ENCODE results near the gene PACSIN1. TPM values are rescaled to one million over a fixed set of nuclear protein-coding genes. Genes with fewer than 3 reads are reported as not detected.
A peak's percentile ranks its signal among the peaks of the same experiment; 100 is the strongest.

PACSIN1 gene, protein sequence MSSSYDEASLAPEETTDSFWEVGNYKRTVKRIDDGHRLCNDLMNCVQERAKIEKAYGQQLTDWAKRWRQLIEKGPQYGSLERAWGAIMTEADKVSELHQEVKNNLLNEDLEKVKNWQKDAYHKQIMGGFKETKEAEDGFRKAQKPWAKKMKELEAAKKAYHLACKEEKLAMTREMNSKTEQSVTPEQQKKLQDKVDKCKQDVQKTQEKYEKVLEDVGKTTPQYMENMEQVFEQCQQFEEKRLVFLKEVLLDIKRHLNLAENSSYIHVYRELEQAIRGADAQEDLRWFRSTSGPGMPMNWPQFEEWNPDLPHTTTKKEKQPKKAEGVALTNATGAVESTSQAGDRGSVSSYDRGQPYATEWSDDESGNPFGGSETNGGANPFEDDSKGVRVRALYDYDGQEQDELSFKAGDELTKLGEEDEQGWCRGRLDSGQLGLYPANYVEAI
- total RNA-seq (1 to 10 TPM in 4 of 5 donors, under 1 TPM in 1; 0.86 to 3.2 (median 2.4) TPM), total RNA-seq (0 to 7.9 (median 1.5) reads per million in 29 experiments)
- total RNA-seq (2013), result 2.2 TPM

- peak; percentile 61 to 74 (median 68) for ATAC-seq (replicated peaks in 1 of 4)
- POLR2A ChIA-PET, result no interaction called here
- Mint-ChIP-seq H3K27ac (no peak within 1 kb of the TSS), H3K9me3 (no peaks in the 10 kb centered on the region), H3K4me1 (peaks cover 7 to 9% (median 8%) of the 10 kb centered on the region in 3 donors), H3K4me3 (peak within 1 kb of the TSS; percentile 43 to 57 (median 55)), H3K27me3 (peaks cover 22 to 32% of the 10 kb centered on the region in 2 donors), H3K36me3 (no peaks in the 10 kb centered on the region)
- 2% methylated on average over 39 of the region's 67 CpGs for WGBS (ENCODE audit: insufficient coverage)
- no peaks in the 10 kb centered on the region for H3K36me3 ChIP-seq (ENCODE audit: control insufficient read depth in 2 of 2, extremely low read depth in 1 of 2, insufficient read depth in 1 of 2, low read length in 1 of 2)
- H3K4me1 ChIP-seq (ENCODE audit: control insufficient read depth in 1 of 2, extremely low read depth in 1 of 2, insufficient read depth in 2 of 2, low read length in 2 of 2), result peaks cover 3 to 14% of the 10 kb centered on the region in 2 experiments
- peaks cover 4 to 45% of the 10 kb centered on the region in 2 experiments for H3K27me3 ChIP-seq (replicated peaks in 1 of 2; ENCODE audit: control insufficient read depth in 2 of 2, extremely low read depth in 1 of 2, insufficient read depth in 2 of 2, low read length in 1 of 2)
- H3K4me3 ChIP-seq (ENCODE audit: control insufficient read depth in 1 of 2, extremely low read depth in 1 of 2, low read length in 1 of 2), result peak within 1 kb of the TSS; percentile 25 to 26
- no peaks in the 10 kb centered on the region for H3K9me3 ChIP-seq
- DNase-seq, result peak in 5 of 35 experiments; percentile 9 to 28 (median 13)
- CTCF ChIA-PET, result interaction anchor here in 1 of 2 donors (0.6 to 1.0 kb wide), 3 partner anchors 144 to 675 kb away, joined by 3 to 4 read pairs (median 3); no protein-coding TSS in a partner anchor
- no peak within 1 kb of the TSS for H3K27ac ChIP-seq (ENCODE audit: low read length)
These were observed at the start of gene PACSIN1 for GRCh38 chr6:34465531-34466241. TSS of gene PACSIN1 (plus strand) at chr6:34466076. CDS start at chr6:34526306, 60,230 bp downstream.

- H3K4me1 ChIP-seq (ENCODE audit: control insufficient read depth in 1 of 2, extremely low read depth in 1 of 2, insufficient read depth in 2 of 2, low read length in 2 of 2), result no peaks in the 10 kb centered on the region
- Mint-ChIP-seq H3K27me3 (no peaks in the 10 kb centered on the region), H3K27ac (no peak overlapping the region), H3K4me1 (peaks cover 6 to 15% (median 12%) of the 10 kb centered on the region in 3 donors), H3K4me3 (no peak overlapping the region), H3K9me3 (no peaks in the 10 kb centered on the region), H3K36me3 (peaks cover 38% of the 10 kb centered on the region)
- no peaks in the 10 kb centered on the region for H3K9me3 ChIP-seq
- POLR2A ChIA-PET, result interaction anchor here in 1 of 2 donors (0.6 to 0.7 kb wide), 2 partner anchors 13 to 197 kb away, joined by 4 to 10 read pairs; no protein-coding TSS in a partner anchor
- WGBS (ENCODE audit: insufficient coverage), result 87% methylated on average over 5 of the region's 7 CpGs
- peaks cover 9 to 64% of the 10 kb centered on the region in 2 donors for H3K36me3 ChIP-seq (ENCODE audit: control insufficient read depth in 2 of 2, extremely low read depth in 1 of 2, insufficient read depth in 1 of 2, low read length in 1 of 2)
- ATAC-seq (replicated peaks in 1 of 4) (no peak), DNase-seq (no peak)
- H3K27me3 ChIP-seq (replicated peaks in 1 of 2; ENCODE audit: control insufficient read depth in 2 of 2, extremely low read depth in 1 of 2, insufficient read depth in 2 of 2, low read length in 1 of 2), result no peaks in the 10 kb centered on the region
- no peak overlapping the region for H3K27ac ChIP-seq (ENCODE audit: low read length)
- CTCF ChIA-PET, result interaction anchor here in 1 of 2 donors (0.6 kb wide), 1 partner anchor 253 kb away, joined by 3 read pairs; no protein-coding TSS in a partner anchor
- no peak overlapping the region for H3K4me3 ChIP-seq (ENCODE audit: control insufficient read depth in 1 of 2, extremely low read depth in 1 of 2, low read length in 1 of 2)
These were observed 49.0 kb upstream of the PACSIN1 start for GRCh38 chr6:34416877-34417371.

- no peak overlapping the region for H3K4me3 Mint-ChIP-seq
- Histone ChIP-seq H3K9me3 (no peaks in the 10 kb centered on the region), H3K4me3 (ENCODE audit: control insufficient read depth in 1 of 2, extremely low read depth in 1 of 2, low read length in 1 of 2) (no peak overlapping the region), H3K27ac (ENCODE audit: low read length) (no peak overlapping the region), H3K4me1 (ENCODE audit: control insufficient read depth in 1 of 2, extremely low read depth in 1 of 2, insufficient read depth in 2 of 2, low read length in 2 of 2) (peaks cover 0 to 10% of the 10 kb centered on the region in 2 experiments), H3K36me3 (ENCODE audit: control insufficient read depth in 2 of 2, extremely low read depth in 1 of 2, insufficient read depth in 1 of 2, low read length in 1 of 2) (peaks cover 19 to 78% of the 10 kb centered on the region in 2 donors), H3K27me3 (replicated peaks in 1 of 2; ENCODE audit: control insufficient read depth in 2 of 2, extremely low read depth in 1 of 2, insufficient read depth in 2 of 2, low read length in 1 of 2) (no peaks in the 10 kb centered on the region)
- peaks cover 43% of the 10 kb centered on the region for H3K36me3 Mint-ChIP-seq
- H3K27ac Mint-ChIP-seq, result no peak overlapping the region
- no peaks in the 10 kb centered on the region for H3K27me3 Mint-ChIP-seq
- WGBS (ENCODE audit: insufficient coverage), result 86% methylated on average over 4 of the region's 5 CpGs
- H3K4me1 Mint-ChIP-seq, result peaks cover 8 to 23% (median 20%) of the 10 kb centered on the region in 3 donors
- ATAC-seq (replicated peaks in 1 of 4), result no peak
- DNase-seq, result no peak
- CTCF ChIA-PET, result interaction anchor here in 1 of 2 donors (0.6 kb wide), 1 partner anchor 199 kb away, joined by 4 read pairs; no protein-coding TSS in a partner anchor
- POLR2A ChIA-PET, result no interaction called here
- H3K9me3 Mint-ChIP-seq, result no peaks in the 10 kb centered on the region
These were observed 47.5 kb upstream of the PACSIN1 start for GRCh38 chr6:34418367-34418766.

- no peaks in the 10 kb centered on the region for H3K27me3 Mint-ChIP-seq
- Histone ChIP-seq H3K4me3 (ENCODE audit: control insufficient read depth in 1 of 2, extremely low read depth in 1 of 2, low read length in 1 of 2) (no peak overlapping the region), H3K27ac (ENCODE audit: low read length) (no peak overlapping the region), H3K4me1 (ENCODE audit: control insufficient read depth in 1 of 2, extremely low read depth in 1 of 2, insufficient read depth in 2 of 2, low read length in 2 of 2) (peaks cover 0 to 37% of the 10 kb centered on the region in 2 experiments), H3K27me3 (replicated peaks in 1 of 2; ENCODE audit: control insufficient read depth in 2 of 2, extremely low read depth in 1 of 2, insufficient read depth in 2 of 2, low read length in 1 of 2) (no peaks in the 10 kb centered on the region), H3K9me3 (no peaks in the 10 kb centered on the region), H3K36me3 (ENCODE audit: control insufficient read depth in 2 of 2, extremely low read depth in 1 of 2, insufficient read depth in 1 of 2, low read length in 1 of 2) (peaks cover 13 to 61% of the 10 kb centered on the region in 2 donors)
- H3K27ac Mint-ChIP-seq, result peak overlapping the region in 1 of 2 donors; percentile 98
- peaks cover 28 to 41% (median 41%) of the 10 kb centered on the region in 3 donors for H3K4me1 Mint-ChIP-seq
- ChIA-PET CTCF (interaction anchor here in 1 of 2 donors (0.9 to 1.3 kb wide), 2 partner anchors 8 to 30 kb away, joined by 4 to 10 read pairs; no protein-coding TSS in a partner anchor), POLR2A (no interaction called here)
- no peaks in the 10 kb centered on the region for H3K9me3 Mint-ChIP-seq
- no CpG with 5 or more reads among the region's 5 CpGs for WGBS (ENCODE audit: insufficient coverage)
- ATAC-seq (replicated peaks in 1 of 4) (no peak), DNase-seq (no peak)
- H3K36me3 Mint-ChIP-seq, result peaks cover 38% of the 10 kb centered on the region
- H3K4me3 Mint-ChIP-seq, result peak overlapping the region in 2 of 3 donors; percentile 13 to 98
These were observed 42.6 kb upstream of the PACSIN1 start for GRCh38 chr6:34423254-34423653.

DNA sequence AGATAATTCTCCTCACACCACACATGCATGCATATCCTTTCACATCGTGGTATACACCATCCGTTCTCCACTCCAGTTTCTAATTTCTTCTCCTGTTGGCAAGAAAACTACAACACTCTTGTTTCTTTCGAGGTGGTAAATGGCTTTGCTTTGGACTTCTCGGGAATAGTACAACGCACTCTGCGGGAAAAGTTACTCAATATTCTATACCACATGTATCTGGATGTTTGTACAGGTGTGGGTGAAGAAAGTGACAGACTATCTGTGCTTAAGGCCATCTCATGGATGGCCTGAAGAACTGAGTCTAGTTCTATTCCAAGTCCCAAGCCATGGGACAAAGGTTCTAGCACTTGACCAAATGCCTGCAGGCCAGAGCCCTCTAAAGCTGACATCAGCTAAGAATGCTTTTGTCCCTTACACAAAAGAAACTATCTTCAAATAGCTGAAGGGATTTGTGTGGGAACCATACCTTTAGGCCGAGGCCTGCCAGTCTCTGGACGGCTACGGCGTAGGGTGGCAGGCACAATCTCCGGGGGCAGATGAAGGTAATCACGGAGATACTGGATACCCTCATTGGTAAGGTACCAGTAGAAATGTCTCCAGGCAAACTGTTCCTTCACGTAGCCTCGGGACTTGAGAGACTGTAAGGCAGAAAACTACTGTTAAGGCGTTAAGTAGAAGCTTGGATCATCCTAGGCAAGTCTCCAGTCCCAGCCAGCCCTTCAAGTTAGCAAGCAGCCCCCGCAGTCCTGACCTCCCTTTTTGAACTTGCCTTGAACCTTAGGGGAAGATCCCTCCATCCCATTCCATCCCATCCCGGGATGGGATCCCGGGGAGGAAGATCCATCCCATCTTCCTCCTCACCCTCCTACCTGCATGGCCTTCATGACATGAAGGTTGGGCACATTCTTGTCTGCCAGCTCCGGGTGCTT lies 41.4 kb upstream of the PACSIN1 start:
- ChIA-PET POLR2A (interaction anchor here (0.7 to 0.8 kb wide), 2 partner anchors 9 to 520 kb away, joined by 6 read pairs; no protein-coding TSS in a partner anchor), CTCF (interaction anchor here (0.8 to 2.2 kb wide), 4 partner anchors 9 to 174 kb away, joined by 3 to 10 read pairs (median 10); no protein-coding TSS in a partner anchor)
- H3K27me3 ChIP-seq (replicated peaks in 1 of 2; ENCODE audit: control insufficient read depth in 2 of 2, extremely low read depth in 1 of 2, insufficient read depth in 2 of 2, low read length in 1 of 2), result no peaks in the 10 kb centered on the region
- no peak for DNase-seq
- H3K36me3 ChIP-seq (ENCODE audit: control insufficient read depth in 2 of 2, extremely low read depth in 1 of 2, insufficient read depth in 1 of 2, low read length in 1 of 2), result peaks cover 13 to 50% of the 10 kb centered on the region in 2 donors
- no peaks in the 10 kb centered on the region for H3K9me3 Mint-ChIP-seq
- H3K4me1 Mint-ChIP-seq, result peaks cover 28 to 41% (median 38%) of the 10 kb centered on the region in 3 donors
- H3K36me3 Mint-ChIP-seq, result peaks cover 33% of the 10 kb centered on the region
- H3K27me3 Mint-ChIP-seq, result no peaks in the 10 kb centered on the region
- 57% methylated on average over 11 of the region's 19 CpGs for WGBS (ENCODE audit: insufficient coverage)
- no peak for ATAC-seq (replicated peaks in 1 of 4)
- H3K27ac Mint-ChIP-seq, result peak overlapping the region; percentile 98
- peak overlapping the region; percentile 91 to 97 for H3K4me3 ChIP-seq (ENCODE audit: control insufficient read depth in 1 of 2, extremely low read depth in 1 of 2, low read length in 1 of 2)
- H3K9me3 ChIP-seq, result no peaks in the 10 kb centered on the region
- peak overlapping the region; percentile 84 for H3K27ac ChIP-seq (ENCODE audit: low read length)
- peaks cover 0 to 37% of the 10 kb centered on the region in 2 experiments for H3K4me1 ChIP-seq (ENCODE audit: control insufficient read depth in 1 of 2, extremely low read depth in 1 of 2, insufficient read depth in 2 of 2, low read length in 2 of 2)
- peak overlapping the region; percentile 96 to 99 (median 98) for H3K4me3 Mint-ChIP-seq
